Transverse colon (tissue), 3 donors: ENCODE measurements around the gene DMD.

Source experiments
- CTCF ChIP-seq, 5 experiments: fragments of 200-600 bp in 3 of 5; fragments of 450-650 bp in 2 of 5; sonication (generic) in 3 of 5; IDR thresholded peaks; 1 replicate in 2 of 5; 2 replicates in 3 of 5; pipeline ENCODE4 v1.5.1; 2016 to 2017; ENCODE audit warnings: antibody characterized with exemption in 5 of 5, inconsistent platforms in 3 of 5, mild to moderate bottlenecking in 2 of 5, moderate library complexity in 1 of 5
- EP300 ChIP-seq: sonication (generic); formaldehyde crosslinking; IDR thresholded peaks from one replicate; pipeline ENCODE4 v1.6.1; 2017; ENCODE audit warnings: antibody characterized with exemption, low read depth

- TF ChIP-seq CTCF (IDR thresholded peaks at IDR 0.05) (no peak), EP300 (no peak)
These were observed 2088.0 kb downstream of the DMD start for GRCh38 chrX:31123335-31123734.
